B cell (primary cell): Measurements from ENCODE around the gene TLK2. TPM values are rescaled to one million over a fixed set of nuclear protein-coding genes. Genes with fewer than 3 reads are reported as not detected.

Experiments used
- ATAC-seq: fragments of 200-7000 bp; cut with Tn5 transposase; one replicate; pipeline ENCODE4 v1.10.0; 2021; ENCODE audit warnings: low read depth, mild to moderate bottlenecking, moderate number of reproducible peaks, moderate library complexity
- CTCF ChIA-PET: fragments of 350-600 bp; sonication (Branson Sonifier 250); formaldehyde crosslinking; loops from one replicate; lab custom pipeline; 2021; ENCODE audit warnings: antibody characterized with exemption, inconsistent platforms; lab: Charles Lee
- POLR2A ChIA-PET: fragments of 350-600 bp; sonication (Branson Sonifier 250); formaldehyde crosslinking; loops from one replicate; lab custom pipeline; 2021; ENCODE audit warnings: antibody characterized with exemption; lab: Charles Lee
- DNase-seq: peaks from one replicate; pipeline ENCODE4 v3.0.0; 2013
- H2AFZ ChIP-seq: 2 replicates; pipeline ENCODE4 v1.6.1; 2012; ENCODE audit warnings: mild to moderate bottlenecking, low read depth, low read length; ENCODE audit not compliant: insufficient read depth, poor library complexity, severe bottlenecking
- H3K27ac ChIP-seq, 2 donors: 1 replicate in 1 of 2; 2 replicates in 1 of 2; pipeline ENCODE4 v1.5.1; 2012 to 2013; ENCODE audit warnings: low read length in 2 of 2, mild to moderate bottlenecking in 2 of 2, moderate library complexity in 1 of 2
- H3K27me3 ChIP-seq, 4 experiments: fragments of 200-600 bp in 1 of 4; sonication (generic) in 1 of 4; replicated peaks in 1 of 4; 1 replicate in 2 of 4; 2 replicates in 2 of 4; pipeline versions ENCODE4 v1.6.1 to v1.7.0; 2013 to 2016; ENCODE audit warnings: low read length in 3 of 4, mild to moderate bottlenecking in 2 of 4, mixed read lengths in 1 of 4, moderate library complexity in 1 of 4; ENCODE audit not compliant: insufficient read depth in 4 of 4, control insufficient read depth in 3 of 4; ENCODE audit errors: control extremely low read depth in 1 of 4
- H3K36me3 ChIP-seq, 2 experiments: replicated peaks in 1 of 2; 1 replicate in 1 of 2; 2 replicates in 1 of 2; pipeline versions ENCODE4 v1.6.1 to v1.7.1; 2013; ENCODE audit warnings: low read length in 1 of 2; ENCODE audit not compliant: insufficient read depth in 2 of 2, control insufficient read depth in 1 of 2; ENCODE audit errors: control extremely low read depth in 1 of 2, extremely low read depth in 1 of 2
- H3K4me1 ChIP-seq, 2 donors: fragments of 200-600 bp in 1 of 2; sonication (generic) in 1 of 2; 1 replicate in 1 of 2; 2 replicates in 1 of 2; pipeline versions ENCODE4 v1.5.1 to v1.6.1; 2013 to 2017; ENCODE audit warnings: low read length in 2 of 2; ENCODE audit not compliant: control insufficient read depth in 2 of 2, insufficient read depth in 2 of 2
- H3K4me2 ChIP-seq: replicated peaks from 2 replicates; pipeline ENCODE3; 2012; ENCODE audit warnings: mild to moderate bottlenecking, low read depth, low read length; ENCODE audit not compliant: poor library complexity, severe bottlenecking
- H3K4me3 ChIP-seq, 5 experiments: fragments of 200-600 bp in 1 of 5; sonication (generic) in 1 of 5; 1 replicate in 3 of 5; 2 replicates in 2 of 5; pipeline versions ENCODE4 v1.5.1 to v1.7.0; 2011 to 2016; ENCODE audit warnings: low read length in 4 of 5, mild to moderate bottlenecking in 4 of 5, low read depth in 2 of 5, control low read depth in 1 of 5, moderate library complexity in 1 of 5; ENCODE audit not compliant: insufficient read depth in 1 of 5; ENCODE audit errors: control extremely low read depth in 1 of 5, extremely low read depth in 1 of 5
- H3K79me2 ChIP-seq: fragments of 200-600 bp; sonication (generic); one replicate; pipeline ENCODE4 v1.6.0; 2016; ENCODE audit warnings: low read length; ENCODE audit not compliant: control insufficient read depth, insufficient read depth
- H3K9ac ChIP-seq: fragments of 200-600 bp; sonication (generic); 2 replicates; pipeline ENCODE4 v1.6.1; 2017; ENCODE audit warnings: mild to moderate bottlenecking, low read length, moderate library complexity
- H3K9me3 ChIP-seq, 3 donors: one replicate each; pipeline versions ENCODE4 v1.6.1 to v1.7.1; 2013; ENCODE audit warnings: low read length in 2 of 3; ENCODE audit not compliant: control insufficient read depth in 2 of 3, insufficient read depth in 1 of 3; ENCODE audit errors: control extremely low read depth in 1 of 3
- H4K20me1 ChIP-seq: 2 replicates; pipeline ENCODE4 v1.6.0; 2012; ENCODE audit warnings: mild to moderate bottlenecking, low read length; ENCODE audit not compliant: insufficient read depth, control insufficient read depth, poor library complexity, severe bottlenecking
- H3K27ac Mint-ChIP-seq: one replicate; pipeline ENCODE4 v1.8.0; 2021; ENCODE audit warnings: mixed read lengths
- H3K27me3 Mint-ChIP-seq: one replicate; pipeline ENCODE4 v1.8.0; 2021; ENCODE audit warnings: mixed read lengths
- H3K4me1 Mint-ChIP-seq: one replicate; pipeline ENCODE4 v1.8.0; 2021; ENCODE audit warnings: mixed read lengths
- H3K4me3 Mint-ChIP-seq: one replicate; pipeline ENCODE4 v1.8.0; 2021; ENCODE audit warnings: mixed read lengths
- H3K9me3 Mint-ChIP-seq: one replicate; pipeline ENCODE4 v1.8.0; 2022; ENCODE audit warnings: mixed read lengths; ENCODE audit not compliant: insufficient read depth
- EZH2 ChIP-seq: IDR thresholded peaks from 2 replicates; pipeline ENCODE4 v1.6.1; 2012; ENCODE audit warnings: borderline replicate concordance, low read depth, mild to moderate bottlenecking, moderate library complexity, low read length; ENCODE audit not compliant: insufficient read depth, poor library complexity, severe bottlenecking
- WGBS: methylation state at CpG from one replicate; pipeline ENCODE4 v1.1.5; 2013; ENCODE audit warnings: missing lambda C conversion rate; ENCODE audit not compliant: insufficient coverage; 5-methylcytosine and 5-hydroxymethylcytosine counted together
- intact Hi-C: fragments of 100-400 bp; cut with micrococcal nuclease; formaldehyde crosslinking; loops from one replicate; pipeline ENCODE4 v1.10.0; 2022
- polyA plus RNA-seq: library from polyadenylated mRNA; depleted of rRNA; stranded (reverse); fragments of >200 nt; gene quantifications from 2 replicates; pipeline ENCODE4 v1.2.3, GENCODE V29; 2012
- total RNA-seq, 2 donors: library from RNA; stranded (reverse); fragments of 120-200 nt in 1 of 2; gene quantifications; 1 replicate in 1 of 2; 2 replicates in 1 of 2; pipeline versions ENCODE4 v1.2.3 to v1.2.4, GENCODE V29; 2013 to 2022
- TF ChIP-seq, protein P1 (sequence below): fragments of 200-600 bp; IDR thresholded peaks from one replicate; pipeline ENCODE4 v1.8.0; 2022; ENCODE audit warnings: antibody characterized with exemption, mild to moderate bottlenecking

The TLK2 gene
- total and polyA plus RNA-seq, 2 donors (not counting 1 experiment from before 2014, with no cell fraction given) = 36.3 to 75.3 TPM

GRCh38 chr17:62573480-62574117 lies 95.0 kb downstream of the TLK2 start:
- no peaks in the 10 kb centered on the region for H4K20me1 ChIP-seq
- H3K4me1 ChIP-seq = no peaks in the 10 kb centered on the region
- TF ChIP-seq, protein P1, sequence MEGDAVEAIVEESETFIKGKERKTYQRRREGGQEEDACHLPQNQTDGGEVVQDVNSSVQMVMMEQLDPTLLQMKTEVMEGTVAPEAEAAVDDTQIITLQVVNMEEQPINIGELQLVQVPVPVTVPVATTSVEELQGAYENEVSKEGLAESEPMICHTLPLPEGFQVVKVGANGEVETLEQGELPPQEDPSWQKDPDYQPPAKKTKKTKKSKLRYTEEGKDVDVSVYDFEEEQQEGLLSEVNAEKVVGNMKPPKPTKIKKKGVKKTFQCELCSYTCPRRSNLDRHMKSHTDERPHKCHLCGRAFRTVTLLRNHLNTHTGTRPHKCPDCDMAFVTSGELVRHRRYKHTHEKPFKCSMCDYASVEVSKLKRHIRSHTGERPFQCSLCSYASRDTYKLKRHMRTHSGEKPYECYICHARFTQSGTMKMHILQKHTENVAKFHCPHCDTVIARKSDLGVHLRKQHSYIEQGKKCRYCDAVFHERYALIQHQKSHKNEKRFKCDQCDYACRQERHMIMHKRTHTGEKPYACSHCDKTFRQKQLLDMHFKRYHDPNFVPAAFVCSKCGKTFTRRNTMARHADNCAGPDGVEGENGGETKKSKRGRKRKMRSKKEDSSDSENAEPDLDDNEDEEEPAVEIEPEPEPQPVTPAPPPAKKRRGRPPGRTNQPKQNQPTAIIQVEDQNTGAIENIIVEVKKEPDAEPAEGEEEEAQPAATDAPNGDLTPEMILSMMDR = no peak
- no peak for TF ChIP-seq EZH2
- no peak overlapping the region for H2AFZ ChIP-seq
- intact Hi-C loops = no loop called here
- no peak overlapping the region for H3K4me2 ChIP-seq
- H3K9ac ChIP-seq = no peak overlapping the region
- POLR2A ChIA-PET = no interaction called here
- peaks cover 11 to 52% of the 10 kb centered on the region in 2 experiments for H3K36me3 ChIP-seq
- no peak overlapping the region for H3K4me3 ChIP-seq
- CTCF ChIA-PET = no interaction called here
- DNase-seq (no peak), ATAC-seq (no peak)
- peaks cover 0 to 1% (median 0%) of the 10 kb centered on the region in 3 donors for H3K9me3 ChIP-seq
- Mint-ChIP-seq H3K4me1 (peaks cover 8% of the 10 kb centered on the region), H3K4me3 (no peak overlapping the region), H3K9me3 (no peaks in the 10 kb centered on the region), H3K27me3 (no peaks in the 10 kb centered on the region), H3K27ac (no peak overlapping the region)
- no peaks in the 10 kb centered on the region for H3K79me2 ChIP-seq
- no peak overlapping the region for H3K27ac ChIP-seq
- no peaks in the 10 kb centered on the region for H3K27me3 ChIP-seq

DNA sequence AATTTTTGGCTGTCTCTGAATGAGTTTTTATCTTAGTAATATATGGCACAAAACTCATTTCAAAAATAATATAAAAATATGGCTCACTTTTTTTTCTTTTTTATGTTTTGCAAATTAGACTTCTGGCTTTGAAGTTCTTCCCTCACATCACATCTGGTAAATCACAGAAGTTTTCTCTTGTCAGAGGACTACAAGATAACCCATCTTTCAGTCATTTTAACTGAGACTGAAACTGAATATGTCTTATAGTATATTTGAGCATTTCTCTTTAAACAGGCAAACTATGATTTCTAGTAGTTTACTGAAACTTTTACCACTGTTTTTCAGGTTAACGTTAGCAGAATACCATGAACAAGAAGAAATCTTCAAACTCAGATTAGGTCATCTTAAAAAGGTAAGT lies 97.8 kb downstream of the TLK2 start:
- H3K4me3 Mint-ChIP-seq = no peak overlapping the region
- no peaks in the 10 kb centered on the region for H3K27me3 Mint-ChIP-seq
- ATAC-seq (no peak), DNase-seq (no peak)
- no peak overlapping the region for H2AFZ ChIP-seq
- intact Hi-C loops = no loop called here
- H3K9me3 Mint-ChIP-seq = no peaks in the 10 kb centered on the region
- peaks cover 0 to 1% (median 0%) of the 10 kb centered on the region in 3 donors for H3K9me3 ChIP-seq
- ChIA-PET CTCF (no interaction called here), POLR2A (no interaction called here)
- H3K4me2 ChIP-seq = no peak overlapping the region
- no peak overlapping the region for H3K4me3 ChIP-seq
- no peak overlapping the region for H3K27ac Mint-ChIP-seq
- H3K9ac ChIP-seq = no peak overlapping the region
- H4K20me1 ChIP-seq = no peaks in the 10 kb centered on the region
- WGBS = no CpG with 5 or more reads among the region's 1 CpG
- H3K4me1 ChIP-seq = no peaks in the 10 kb centered on the region
- peaks cover 4 to 69% of the 10 kb centered on the region in 2 experiments for H3K36me3 ChIP-seq
- H3K27me3 ChIP-seq = no peaks in the 10 kb centered on the region
- H3K27ac ChIP-seq = no peak overlapping the region
- H3K79me2 ChIP-seq = no peaks in the 10 kb centered on the region
- peaks cover 8% of the 10 kb centered on the region for H3K4me1 Mint-ChIP-seq
- TF ChIP-seq, protein P1 = no peak
- TF ChIP-seq EZH2 = no peak
